Right lobe of liver (tissue), 6 donors: ENCODE data around the gene ZNF398. TPM values are rescaled to one million over a fixed set of nuclear protein-coding genes. Genes with fewer than 3 reads are reported as not detected.

Experiments used
- ATAC-seq, 4 donors: fragments of 200-7000 bp; cut with Tn5 transposase; one replicate each; pipeline ENCODE4 v1.9.1; 2020; ENCODE audit warnings: mild to moderate bottlenecking in 4 of 4, moderate library complexity in 4 of 4
- DNase-seq, 3 donors: peaks; one replicate each; pipeline ENCODE4 v3.0.0-alpha.2; 2020
- H3K27ac ChIP-seq, 3 donors: fragments of 200-600 bp; one replicate each; pipeline ENCODE4 v1.8.0; 2022
- H3K27me3 ChIP-seq, 2 donors: fragments of 200-600 bp; one replicate each; pipeline ENCODE4 v1.8.0; 2022
- H3K36me3 ChIP-seq, 4 donors: fragments of 200-600 bp; sonication (generic) in 1 of 4; one replicate each; pipeline versions ENCODE4 v1.5.1 to v1.8.0; 2017 to 2022; ENCODE audit warnings: control low read depth in 1 of 4
- H3K4me1 ChIP-seq, 4 donors: fragments of 200-600 bp; sonication (generic) in 1 of 4; one replicate each; pipeline versions ENCODE4 v1.5.1 to v1.8.0; 2017 to 2022; ENCODE audit warnings: control low read depth in 1 of 4
- H3K4me3 ChIP-seq, 3 donors: fragments of 200-600 bp; one replicate each; pipeline ENCODE4 v1.8.0; 2022
- H3K9me3 ChIP-seq, 4 donors: fragments of 200-600 bp; sonication (generic) in 1 of 4; one replicate each; pipeline versions ENCODE4 v1.5.1 to v1.8.0; 2017 to 2022; ENCODE audit warnings: control low read depth in 1 of 4
- CTCF ChIP-seq, 4 donors: fragments of 200-600 bp in 3 of 4; fragments of 450-650 bp in 1 of 4; IDR thresholded peaks; one replicate each; pipeline versions ENCODE4 v1.5.1 to v1.8.0; 2016 to 2022; ENCODE audit warnings: antibody characterized with exemption in 4 of 4, mild to moderate bottlenecking in 2 of 4
- POLR2A ChIP-seq: fragments of 450-650 bp; IDR thresholded peaks from one replicate; pipeline ENCODE4 v1.6.1; 2017; ENCODE audit warnings: antibody characterized with exemption, mild to moderate bottlenecking
- WGBS: methylation state at CpG from one replicate; pipeline ENCODE4 v1.1.6; 2018; ENCODE audit warnings: low coverage, low lambda C conversion rate; ENCODE audit not compliant: insufficient coverage; ENCODE audit errors: missing lambda C conversion rate; 5-methylcytosine and 5-hydroxymethylcytosine counted together
- intact Hi-C, 2 donors: fragments of 100-400 bp; cut with DNase I; formaldehyde crosslinking; loops; one replicate each; pipeline versions ENCODE4 v1.11.2 to v1.14.1; 2022
- total RNA-seq, 6 experiments: library from RNA; depleted of rRNA in 2 of 6; stranded (reverse); fragments of >200 nt in 2 of 6; fragmentation: NEBNext Ultra II Directional in 3 of 6; extraction: Animal tissue kit (Norgen Biotek cat#: 25700) in 3 of 6; gene quantifications; one replicate each; pipeline versions ENCODE4 v1.1.0 to v1.2.4, GENCODE V29; 2016 to 2023
- donor health status: DM: no; HTN: yes; CAD: no.
- donor health status: DM: no; HTN: no; CAD: no.
- donor health status: DM: no; HTN: no; CAD: no.
- donor health status: DM: no; HTN: yes; CAD: no.
- donor health status: DM: no; HTN: yes; CAD: no.

ZNF398 gene
- total RNA-seq, 6 experiments from 2014 or later, result 5.3 to 7.9 (median 6.2) TPM

GRCh38 chr7:149103424-149103823, 43.8 kb upstream of the ZNF398 start:
- WGBS, result no CpG with 5 or more reads among the region's 9 CpGs
- ATAC-seq (no peak), DNase-seq (no peak)
- no peak for TF ChIP-seq POLR2A
- Histone ChIP-seq H3K4me1 (no peaks in the 10 kb centered on the region), H3K27ac (no peak overlapping the region), H3K27me3 (no peaks in the 10 kb centered on the region), H3K4me3 (no peak overlapping the region), H3K9me3 (no peaks in the 10 kb centered on the region), H3K36me3 (no peaks in the 10 kb centered on the region)
- intact Hi-C loops, result no loop called here

GRCh38 chr7:149104214-149104613, 43.0 kb upstream of the ZNF398 start:
- no peak overlapping the region for H3K27ac ChIP-seq
- H3K4me3 ChIP-seq, result no peak overlapping the region
- H3K4me1 ChIP-seq, result no peaks in the 10 kb centered on the region
- H3K36me3 ChIP-seq, result no peaks in the 10 kb centered on the region
- TF ChIP-seq CTCF (IDR thresholded peaks at IDR 0.05), result no peak
- TF ChIP-seq POLR2A, result no peak
- ATAC-seq (no peak), DNase-seq (no peak)
- H3K27me3 ChIP-seq, result no peaks in the 10 kb centered on the region
- H3K9me3 ChIP-seq, result no peaks in the 10 kb centered on the region
- intact Hi-C loops, result no loop called here
- 100% methylated on average over 3 of the region's 35 CpGs for WGBS

- Histone ChIP-seq H3K4me3 (no peak overlapping the region), H3K36me3 (no peaks in the 10 kb centered on the region), H3K27ac (no peak overlapping the region), H3K9me3 (no peaks in the 10 kb centered on the region), H3K27me3 (no peaks in the 10 kb centered on the region), H3K4me1 (no peaks in the 10 kb centered on the region)
- DNase-seq (no peak), ATAC-seq (no peak)
- intact Hi-C loops, result no loop called here
- 100% methylated on average over 2 of the region's 25 CpGs for WGBS
- TF ChIP-seq CTCF (IDR thresholded peaks at IDR 0.05) (no peak), POLR2A (no peak)
Observed at GRCh38 chr7:149104749-149105148, 42.5 kb upstream of the ZNF398 start.

- 88% methylated on average over 7 of the region's 12 CpGs for WGBS
- TF ChIP-seq POLR2A, result no peak
- no peak for TF ChIP-seq CTCF (IDR thresholded peaks at IDR 0.05)
- Histone ChIP-seq H3K36me3 (no peaks in the 10 kb centered on the region), H3K27ac (no peak overlapping the region), H3K9me3 (no peaks in the 10 kb centered on the region), H3K4me3 (no peak overlapping the region), H3K4me1 (no peaks in the 10 kb centered on the region), H3K27me3 (no peaks in the 10 kb centered on the region)
- DNase-seq (no peak), ATAC-seq (no peak)
- intact Hi-C loops, result no loop called here
Observed at GRCh38 chr7:149109969-149110368, 37.3 kb upstream of the ZNF398 start.

GRCh38 chr7:149125189-149125862, 21.9 kb upstream of the ZNF398 start:
- Histone ChIP-seq H3K36me3 (no peaks in the 10 kb centered on the region), H3K4me3 (peak overlapping the region; percentile 72 to 97 (median 91)), H3K27me3 (no peaks in the 10 kb centered on the region), H3K27ac (peak overlapping the region; percentile 73 to 91 (median 84)), H3K9me3 (no peaks in the 10 kb centered on the region), H3K4me1 (peaks cover 0 to 14% (median 0%) of the 10 kb centered on the region in 4 donors)
- no peak for DNase-seq
- TF ChIP-seq CTCF (IDR thresholded peaks at IDR 0.05) (no peak), POLR2A (no peak)
- no peak for ATAC-seq
- intact Hi-C loops, result no loop called here
- WGBS, result 3% methylated on average over 18 of the region's 21 CpGs
